ENCODE measurements around the gene GSN.

The GSN gene

GRCh38 chr9:121321016-121321503 is 53.1 kb downstream of the GSN start:
- Histone ChIP-seq H3K36me3 (ENCODE audit: insufficient read depth, low read length) (no peaks in the 10 kb centered on the region), H3K4me1 (ENCODE audit: insufficient read depth, low read length) (no peaks in the 10 kb centered on the region), H3K9ac (ENCODE audit: low read depth, low read length) (no peak overlapping the region), H3K9me3 (ENCODE audit: control insufficient read depth, insufficient read depth, low read length) (no peaks in the 10 kb centered on the region)

GRCh38 chr9:121322037-121322736 is 54.2 kb downstream of the GSN start:
- H3K9me3 ChIP-seq (ENCODE audit: control insufficient read depth, insufficient read depth, low read length), result no peaks in the 10 kb centered on the region
- H3K9ac ChIP-seq (ENCODE audit: low read depth, low read length), result no peak overlapping the region
- no peaks in the 10 kb centered on the region; the same call in 1 of the 2 replicates for H3K4me1 ChIP-seq (ENCODE audit: insufficient read depth, low read length)
- H3K36me3 ChIP-seq (ENCODE audit: insufficient read depth, low read length), result no peaks in the 10 kb centered on the region

- no peaks in the 10 kb centered on the region for H3K36me3 ChIP-seq (ENCODE audit: insufficient read depth, low read length)
- no peak overlapping the region for H3K9ac ChIP-seq (ENCODE audit: low read depth, low read length)
- no peaks in the 10 kb centered on the region; the same call in 1 of the 2 replicates for H3K4me1 ChIP-seq (ENCODE audit: insufficient read depth, low read length)
- H3K9me3 ChIP-seq (ENCODE audit: control insufficient read depth, insufficient read depth, low read length), result no peaks in the 10 kb centered on the region
Observed at GRCh38 chr9:121322737-121323448, 54.9 kb downstream of the GSN start.

- Histone ChIP-seq H3K9me3 (ENCODE audit: control insufficient read depth, insufficient read depth, low read length) (no peaks in the 10 kb centered on the region), H3K36me3 (ENCODE audit: insufficient read depth, low read length) (no peaks in the 10 kb centered on the region), H3K9ac (ENCODE audit: low read depth, low read length) (no peak overlapping the region), H3K4me1 (ENCODE audit: insufficient read depth, low read length) (no peaks in the 10 kb centered on the region; the same call in 1 of the 2 replicates)
Observed at GRCh38 chr9:121323449-121324151, 55.6 kb downstream of the GSN start.

- Histone ChIP-seq H3K4me1 (ENCODE audit: insufficient read depth, low read length) (no peaks in the 10 kb centered on the region; the same call in 1 of the 2 replicates), H3K9me3 (ENCODE audit: control insufficient read depth, insufficient read depth, low read length) (no peaks in the 10 kb centered on the region), H3K9ac (ENCODE audit: low read depth, low read length) (no peak overlapping the region), H3K36me3 (ENCODE audit: insufficient read depth, low read length) (no peaks in the 10 kb centered on the region)
Observed at GRCh38 chr9:121324316-121324715, 56.4 kb downstream of the GSN start.

- no peaks in the 10 kb centered on the region for H3K36me3 ChIP-seq (ENCODE audit: insufficient read depth, low read length)
- no peak overlapping the region for H3K9ac ChIP-seq (ENCODE audit: low read depth, low read length)
- H3K9me3 ChIP-seq (ENCODE audit: control insufficient read depth, insufficient read depth, low read length), result no peaks in the 10 kb centered on the region
- no peaks in the 10 kb centered on the region; the same call in 1 of the 2 replicates for H3K4me1 ChIP-seq (ENCODE audit: insufficient read depth, low read length)
Observed at GRCh38 chr9:121324755-121325154, 56.8 kb downstream of the GSN start.

GRCh38 chr9:121325387-121325786 is 57.4 kb downstream of the GSN start:
- Histone ChIP-seq H3K4me1 (ENCODE audit: insufficient read depth, low read length) (no peaks in the 10 kb centered on the region; the same call in 1 of the 2 replicates), H3K36me3 (ENCODE audit: insufficient read depth, low read length) (no peaks in the 10 kb centered on the region), H3K9ac (ENCODE audit: low read depth, low read length) (no peak overlapping the region)

GRCh38 chr9:121326130-121326838 is 58.3 kb downstream of the GSN start:
- H3K9ac ChIP-seq (ENCODE audit: low read depth, low read length), result no peak overlapping the region

More at GRCh38 chr9:121325387-121325786, 57.4 kb downstream of the GSN start:
- H3K9me3 ChIP-seq (ENCODE audit: control insufficient read depth, insufficient read depth, low read length), result no peaks in the 10 kb centered on the region

GRCh38 chr9:121326901-121327613 is 59.1 kb downstream of the GSN start:
- no peaks in the 10 kb centered on the region for H3K36me3 ChIP-seq (ENCODE audit: insufficient read depth, low read length)
- H3K9me3 ChIP-seq (ENCODE audit: control insufficient read depth, insufficient read depth, low read length), result no peaks in the 10 kb centered on the region
- no peak overlapping the region for H3K9ac ChIP-seq (ENCODE audit: low read depth, low read length)
- no peaks in the 10 kb centered on the region; the same call in 1 of the 2 replicates for H3K4me1 ChIP-seq (ENCODE audit: insufficient read depth, low read length)

More at GRCh38 chr9:121326130-121326838, 58.3 kb downstream of the GSN start:
- Histone ChIP-seq H3K36me3 (ENCODE audit: insufficient read depth, low read length) (no peaks in the 10 kb centered on the region), H3K9me3 (ENCODE audit: control insufficient read depth, insufficient read depth, low read length) (no peaks in the 10 kb centered on the region), H3K4me1 (ENCODE audit: insufficient read depth, low read length) (no peaks in the 10 kb centered on the region; the same call in 1 of the 2 replicates)

- H3K9ac ChIP-seq (ENCODE audit: low read depth, low read length), result no peak overlapping the region
- no peaks in the 10 kb centered on the region; the same call in 1 of the 2 replicates for H3K4me1 ChIP-seq (ENCODE audit: insufficient read depth, low read length)
- no peaks in the 10 kb centered on the region for H3K36me3 ChIP-seq (ENCODE audit: insufficient read depth, low read length)
- H3K9me3 ChIP-seq (ENCODE audit: control insufficient read depth, insufficient read depth, low read length), result no peaks in the 10 kb centered on the region
Observed at GRCh38 chr9:121328476-121328875, 60.5 kb downstream of the GSN start.

GRCh38 chr9:121328876-121329681 is 61.1 kb downstream of the GSN start:
- Histone ChIP-seq H3K4me1 (ENCODE audit: insufficient read depth, low read length) (no peaks in the 10 kb centered on the region; the same call in 1 of the 2 replicates), H3K36me3 (ENCODE audit: insufficient read depth, low read length) (no peaks in the 10 kb centered on the region), H3K9me3 (ENCODE audit: control insufficient read depth, insufficient read depth, low read length) (no peaks in the 10 kb centered on the region), H3K9ac (ENCODE audit: low read depth, low read length) (no peak overlapping the region)

GRCh38 chr9:121331549-121331948 is 63.6 kb downstream of the GSN start:
- Histone ChIP-seq H3K9me3 (ENCODE audit: control insufficient read depth, insufficient read depth, low read length) (no peaks in the 10 kb centered on the region), H3K4me1 (ENCODE audit: insufficient read depth, low read length) (no peaks in the 10 kb centered on the region; the same call in 1 of the 2 replicates), H3K36me3 (ENCODE audit: insufficient read depth, low read length) (no peaks in the 10 kb centered on the region), H3K9ac (ENCODE audit: low read depth, low read length) (no peak overlapping the region)
